KMS-11 (cell line): ENCODE measurements around the gene RMI2.
A peak's percentile ranks its signal among the peaks of the same experiment; 100 is the strongest.

Source experiments
- H2AFZ ChIP-seq: fragments of 200-600 bp; sonication (generic); 2 replicates; pipeline ENCODE4 v1.6.1; 2016; ENCODE audit warnings: antibody characterized with exemption, mixed run types, low read depth
- H3K27ac ChIP-seq: fragments of 200-600 bp; sonication (generic); 2 replicates; pipeline ENCODE4 v1.6.1; 2016; ENCODE audit warnings: mild to moderate bottlenecking, mixed run types
- H3K27me3 ChIP-seq: fragments of 200-600 bp; sonication (generic); 2 replicates; pipeline ENCODE4 v1.6.1; 2017; ENCODE audit warnings: mild to moderate bottlenecking, low read depth, mixed run types, moderate library complexity; ENCODE audit not compliant: insufficient read depth
- H3K36me3 ChIP-seq: fragments of 200-600 bp; sonication (generic); 2 replicates; pipeline ENCODE4 v1.6.1; 2017; ENCODE audit warnings: mild to moderate bottlenecking, mixed run types; ENCODE audit not compliant: insufficient read depth
- H3K4me1 ChIP-seq: fragments of 200-600 bp; sonication (generic); 2 replicates; pipeline ENCODE4 v1.6.1; 2016; ENCODE audit warnings: mild to moderate bottlenecking, low read depth, mixed run types; ENCODE audit not compliant: poor library complexity, severe bottlenecking
- H3K4me2 ChIP-seq: fragments of 200-600 bp; sonication (generic); 2 replicates; pipeline ENCODE4 v1.7.0; 2016; ENCODE audit warnings: mild to moderate bottlenecking, mixed run types
- H3K4me3 ChIP-seq: fragments of 200-600 bp; sonication (generic); IDR thresholded peaks from 2 replicates; pipeline ENCODE4 v1.6.1; 2017; ENCODE audit warnings: low read depth, low read length, mixed read lengths; ENCODE audit not compliant: insufficient read depth
- H3K79me2 ChIP-seq: fragments of 200-600 bp; sonication (generic); 2 replicates; pipeline ENCODE4 v1.6.1; 2016; ENCODE audit warnings: low read depth, mixed run types; ENCODE audit not compliant: insufficient read depth
- H3K9ac ChIP-seq: fragments of 200-600 bp; sonication (generic); 2 replicates; pipeline ENCODE4 v1.6.1; 2016; ENCODE audit warnings: mild to moderate bottlenecking, mixed run types
- H4K20me1 ChIP-seq: fragments of 200-600 bp; sonication (generic); 2 replicates; pipeline ENCODE4 v1.6.1; 2016; ENCODE audit warnings: mild to moderate bottlenecking, mixed run types; ENCODE audit not compliant: insufficient read depth
- CTCF ChIP-seq: fragments of 200-600 bp; sonication (generic); conservative IDR thresholded peaks from 2 replicates; pipeline ENCODE4 v1.6.1; 2017; ENCODE audit warnings: low read depth, mild to moderate bottlenecking, antibody characterized with exemption, low read length, moderate library complexity, mixed read lengths

The RMI2 gene

GRCh38 chr16:11356573-11357331 lies 11.5 kb downstream of the RMI2 start:
- Histone ChIP-seq H3K79me2 (no peaks in the 10 kb centered on the region), H3K4me3 (no peak overlapping the region), H2AFZ (no peak overlapping the region), H3K36me3 (no peaks in the 10 kb centered on the region), H3K27me3 (peaks cover 32% of the 10 kb centered on the region), H3K4me2 (no peak overlapping the region), H3K4me1 (peaks cover 51% of the 10 kb centered on the region), H4K20me1 (peaks cover 15% of the 10 kb centered on the region), H3K9ac (no peak overlapping the region), H3K27ac (no peak overlapping the region)
- peak; percentile 84 for TF ChIP-seq CTCF

- H3K27me3 ChIP-seq, result peaks cover 42% of the 10 kb centered on the region
- H3K4me3 ChIP-seq, result no peak overlapping the region
- no peaks in the 10 kb centered on the region for H3K79me2 ChIP-seq
- H3K4me1 ChIP-seq, result peaks cover 60% of the 10 kb centered on the region
- no peak overlapping the region for H2AFZ ChIP-seq
- no peak for TF ChIP-seq CTCF
- H3K27ac ChIP-seq, result no peak overlapping the region
- no peak overlapping the region for H3K4me2 ChIP-seq
- H3K9ac ChIP-seq, result no peak overlapping the region
- no peaks in the 10 kb centered on the region for H3K36me3 ChIP-seq
- peaks cover 15% of the 10 kb centered on the region for H4K20me1 ChIP-seq
Observed at GRCh38 chr16:11358531-11358930, 13.3 kb downstream of the RMI2 start.

GRCh38 chr16:11359370-11359769 lies 14.1 kb downstream of the RMI2 start:
- Histone ChIP-seq H3K4me1 (peaks cover 55% of the 10 kb centered on the region), H3K9ac (no peak overlapping the region), H3K27ac (no peak overlapping the region), H3K4me2 (no peak overlapping the region), H3K79me2 (no peaks in the 10 kb centered on the region), H3K36me3 (no peaks in the 10 kb centered on the region), H3K4me3 (no peak overlapping the region), H3K27me3 (peaks cover 42% of the 10 kb centered on the region), H4K20me1 (peaks cover 15% of the 10 kb centered on the region), H2AFZ (no peak overlapping the region)
- TF ChIP-seq CTCF, result no peak

- peaks cover 4% of the 10 kb centered on the region; the same call in 1 of the 2 replicates for H4K20me1 ChIP-seq
- H2AFZ ChIP-seq, result no peak overlapping the region
- peak overlapping the region; percentile 97; the same call in 1 of the 2 replicates for H3K4me2 ChIP-seq
- TF ChIP-seq CTCF, result no peak
- peaks cover 42% of the 10 kb centered on the region for H3K27me3 ChIP-seq
- no peaks in the 10 kb centered on the region for H3K36me3 ChIP-seq
- H3K4me3 ChIP-seq, result no peak overlapping the region
- H3K27ac ChIP-seq, result no peak overlapping the region
- H3K79me2 ChIP-seq, result no peaks in the 10 kb centered on the region
- H3K9ac ChIP-seq, result no peak overlapping the region
- peaks cover 41% of the 10 kb centered on the region for H3K4me1 ChIP-seq
Observed at GRCh38 chr16:11360641-11361373, 15.5 kb downstream of the RMI2 start.
